HL-60/S4 treated with phorbol 12-myristate 13-acetate at 8.2 ng/mL for 4 days and 3 days (cell line): Measurements from ENCODE around the gene ROR1.

Experiments
- in situ Hi-C: fragments of 300-500 bp; cut with MboI; formaldehyde crosslinking; loops from 2 replicates; pipeline ENCODE4 v1.15.0; 2022; ENCODE audit warnings: low sequenced_read_pairs

Gene ROR1

DNA sequence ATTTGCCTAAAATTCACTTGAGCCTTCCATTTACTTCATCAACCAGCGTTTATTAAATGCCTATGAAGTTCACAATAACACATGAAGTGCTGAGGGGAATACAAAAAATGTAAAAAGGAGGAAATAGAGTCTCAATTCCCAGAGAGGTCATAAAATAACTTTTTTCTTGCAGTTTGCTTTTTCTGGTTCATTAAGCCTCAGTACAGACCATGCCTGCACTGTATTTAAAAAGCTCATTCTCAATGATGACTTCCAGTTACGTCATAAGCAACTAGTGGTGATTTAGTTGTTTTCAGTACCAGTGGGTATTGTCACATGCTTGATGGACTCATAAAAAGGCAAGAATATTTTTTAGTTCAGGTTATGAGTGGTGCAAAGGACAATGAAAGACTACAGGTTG lies 269.5 kb downstream of the ROR1 start:
- in situ Hi-C loops, result no loop called here

DNA sequence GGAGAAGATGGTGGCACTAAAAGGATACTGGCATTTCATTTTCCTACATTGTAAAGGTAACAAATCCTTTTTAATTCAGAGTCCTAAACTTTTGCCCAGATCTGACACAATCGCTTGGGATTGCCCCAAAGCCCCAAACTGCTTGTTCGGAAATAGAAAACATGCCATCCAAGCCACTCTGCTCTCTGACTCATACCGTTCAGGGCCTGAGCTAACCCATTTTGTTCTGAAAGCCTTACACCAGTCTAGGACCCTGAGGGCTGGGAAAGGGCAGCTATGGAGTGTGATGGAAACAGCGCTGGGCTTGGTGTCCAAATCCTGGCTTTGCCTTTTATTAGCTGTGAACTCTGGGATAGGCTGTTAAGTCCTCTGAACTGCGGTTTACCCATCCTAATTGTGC lies 270.2 kb downstream of the ROR1 start:
- in situ Hi-C loops, result no loop called here

DNA sequence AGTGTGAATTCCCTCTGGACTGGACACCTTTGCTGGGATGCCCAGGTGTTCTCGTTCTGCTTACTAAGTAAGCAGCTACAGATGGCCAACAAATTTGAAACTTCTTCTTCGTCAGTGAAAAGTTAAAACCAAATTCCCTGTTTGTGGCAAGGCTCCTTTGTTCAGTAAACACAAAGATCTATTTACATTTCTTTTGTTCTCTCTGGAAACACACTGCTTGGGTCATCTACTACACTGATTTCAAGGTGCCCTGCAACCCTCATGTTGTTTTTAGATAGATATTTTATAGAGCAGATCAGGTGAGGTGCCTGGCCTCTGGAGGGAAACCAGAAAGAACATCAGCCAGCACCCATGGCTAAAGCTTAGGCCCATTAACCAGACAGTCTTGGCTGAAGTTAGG lies 272.4 kb downstream of the ROR1 start:
- in situ Hi-C loops, result no loop called here

DNA sequence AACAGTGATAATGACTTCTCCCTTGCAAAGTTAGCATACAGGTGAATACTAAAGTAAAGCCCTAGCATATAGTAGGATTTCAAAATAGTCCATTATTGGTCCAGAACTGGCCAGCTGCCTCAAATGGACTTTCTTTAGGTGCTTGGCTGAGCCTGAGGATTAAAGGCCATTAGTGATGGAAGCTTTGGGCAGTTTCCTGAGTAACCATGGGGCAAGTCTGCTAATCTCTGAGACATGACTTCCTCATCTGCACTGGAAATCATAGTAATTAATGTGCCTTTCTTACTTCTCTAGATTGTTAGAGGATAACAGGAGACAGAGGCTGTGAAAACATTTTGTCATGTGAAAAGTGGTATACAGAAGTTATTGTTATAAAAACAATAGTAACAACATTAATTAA lies 273.1 kb downstream of the ROR1 start:
- in situ Hi-C loops, result no loop called here

DNA sequence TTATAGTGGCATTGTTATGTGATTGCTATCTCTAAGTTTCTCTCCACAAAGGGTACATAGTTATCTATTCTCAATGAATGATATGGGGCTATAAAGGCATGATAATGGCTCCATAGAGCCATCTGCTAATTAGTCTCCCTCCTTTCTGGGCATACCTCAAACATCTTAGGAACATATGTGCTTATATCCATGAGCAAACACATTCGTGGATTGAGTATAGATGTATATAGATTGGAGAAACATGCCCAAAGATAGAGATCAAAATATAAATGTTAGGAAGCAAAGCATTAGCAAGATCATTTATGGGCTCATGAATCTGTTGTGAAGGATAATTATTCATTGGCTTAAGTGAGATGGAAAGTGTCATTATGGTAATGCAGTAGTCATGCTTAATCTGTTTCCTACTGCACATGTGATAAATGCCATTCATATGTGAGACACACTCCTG lies 273.8 kb downstream of the ROR1 start:
- in situ Hi-C loops, result no loop called here

DNA sequence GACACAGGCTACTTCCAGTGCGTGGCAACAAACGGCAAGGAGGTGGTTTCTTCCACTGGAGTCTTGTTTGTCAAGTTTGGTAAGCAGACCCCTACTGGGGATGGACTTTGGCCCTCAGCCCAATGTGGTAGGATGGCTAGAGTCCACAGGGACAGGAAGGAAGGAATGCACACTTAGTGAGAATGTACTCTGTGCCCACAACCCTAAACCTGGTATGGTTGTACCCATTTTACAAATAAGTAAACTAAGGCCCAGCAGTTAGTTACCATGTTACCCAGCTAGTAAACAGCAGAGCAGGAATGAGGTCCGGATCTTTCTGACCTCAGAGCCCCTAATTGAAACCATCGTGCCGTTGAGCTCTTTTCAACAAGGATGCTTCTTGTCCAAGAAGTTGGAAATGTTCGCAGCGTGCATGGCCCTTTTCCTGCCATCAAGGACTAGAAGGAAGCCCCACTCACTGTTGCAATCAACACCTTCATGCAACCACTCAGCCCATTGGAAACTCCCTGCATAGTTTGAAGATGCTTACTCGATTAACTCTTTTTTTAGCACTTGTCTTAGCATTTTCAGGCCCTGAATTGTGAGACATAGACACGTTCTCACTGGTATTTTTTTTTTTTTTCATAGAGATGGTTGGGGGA lies 276.2 kb downstream of the ROR1 start:
- in situ Hi-C loops, result loop anchor here (25.0 kb wide), 1 partner anchor 112 kb away; no protein-coding TSS in a partner anchor

DNA sequence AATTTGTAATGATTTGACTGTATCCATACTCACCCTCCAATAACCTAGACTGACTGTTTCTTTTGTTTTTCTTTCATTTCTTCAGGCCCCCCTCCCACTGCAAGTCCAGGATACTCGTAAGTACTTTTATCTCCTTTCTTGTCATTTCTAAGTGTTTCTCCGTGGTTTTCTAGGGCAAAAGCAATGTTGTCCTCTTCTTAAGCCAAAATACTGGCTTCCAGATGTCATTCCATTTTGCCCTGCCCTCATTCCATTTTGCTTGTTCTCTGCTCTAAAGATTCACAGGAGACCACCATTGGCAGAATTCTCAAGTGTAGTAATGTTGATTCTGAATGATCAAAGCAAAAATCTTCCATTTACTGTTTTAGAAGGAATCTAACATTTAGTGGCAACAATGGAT lies 276.8 kb downstream of the ROR1 start:
- in situ Hi-C loops, result loop anchor here (25.0 kb wide), 1 partner anchor 112 kb away; no protein-coding TSS in a partner anchor

DNA sequence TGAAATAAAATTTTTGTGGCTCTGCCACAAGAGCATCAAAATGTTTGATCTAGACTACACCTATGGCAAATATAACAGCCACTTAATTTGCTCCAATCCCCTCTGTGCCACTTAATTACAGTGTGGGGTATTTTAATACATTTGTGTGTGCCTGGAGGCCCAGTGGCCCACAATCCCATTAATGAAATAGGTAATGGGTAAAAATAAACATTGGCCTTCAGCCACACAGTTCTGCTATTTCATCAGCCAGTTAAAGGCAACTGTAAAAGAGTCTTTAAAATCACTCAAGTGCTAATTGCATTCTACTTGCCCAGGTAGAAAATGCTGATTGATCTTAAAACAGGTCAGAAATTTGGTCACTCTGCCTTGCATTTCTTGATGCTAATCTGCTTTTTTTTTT lies 278.0 kb downstream of the ROR1 start:
- in situ Hi-C loops, result loop anchor here (25.0 kb wide), 1 partner anchor 111 kb away; no protein-coding TSS in a partner anchor

DNA sequence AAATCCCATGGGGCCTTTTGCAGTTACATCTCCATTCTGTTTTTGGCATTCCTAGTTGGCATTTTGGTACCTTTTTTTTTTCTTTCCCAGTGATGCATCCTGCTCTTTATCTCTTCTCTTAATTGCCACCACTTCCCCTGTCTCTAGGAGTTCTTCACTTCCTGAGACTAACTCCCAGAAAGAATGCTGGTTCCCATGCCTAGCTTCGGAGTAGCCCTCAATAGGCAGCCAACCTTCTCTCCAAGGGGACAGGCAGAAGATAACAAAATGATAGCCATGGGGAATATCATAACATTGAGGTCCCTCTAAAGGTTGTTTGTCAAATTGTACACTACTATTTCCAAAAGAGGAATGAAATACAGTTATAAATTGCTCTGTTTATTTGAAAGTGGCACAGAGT lies 279.0 kb downstream of the ROR1 start:
- in situ Hi-C loops, result loop anchor here (25.0 kb wide), 1 partner anchor 110 kb away; no protein-coding TSS in a partner anchor

DNA sequence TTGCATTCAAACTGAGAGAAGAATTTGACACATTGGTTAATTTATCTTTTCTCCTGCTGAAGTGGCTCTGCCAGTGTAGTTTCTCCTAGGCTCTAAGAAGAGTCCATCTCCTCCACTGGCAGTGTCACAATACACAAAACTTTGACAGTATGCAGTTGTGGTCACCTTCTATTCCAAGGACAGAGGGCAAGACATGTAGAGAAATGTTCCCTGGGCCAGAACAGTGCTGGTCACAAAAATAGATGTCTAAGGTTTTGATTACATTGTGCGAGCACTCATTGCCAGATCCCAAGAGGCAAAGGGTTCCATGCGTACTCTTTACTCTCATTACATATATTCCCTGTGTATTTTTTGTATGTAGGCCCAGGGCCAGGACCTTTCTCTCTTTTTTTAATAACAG lies 281.5 kb downstream of the ROR1 start:
- in situ Hi-C loops, result loop anchor here (25.0 kb wide), 1 partner anchor 107 kb away; no protein-coding TSS in a partner anchor

DNA sequence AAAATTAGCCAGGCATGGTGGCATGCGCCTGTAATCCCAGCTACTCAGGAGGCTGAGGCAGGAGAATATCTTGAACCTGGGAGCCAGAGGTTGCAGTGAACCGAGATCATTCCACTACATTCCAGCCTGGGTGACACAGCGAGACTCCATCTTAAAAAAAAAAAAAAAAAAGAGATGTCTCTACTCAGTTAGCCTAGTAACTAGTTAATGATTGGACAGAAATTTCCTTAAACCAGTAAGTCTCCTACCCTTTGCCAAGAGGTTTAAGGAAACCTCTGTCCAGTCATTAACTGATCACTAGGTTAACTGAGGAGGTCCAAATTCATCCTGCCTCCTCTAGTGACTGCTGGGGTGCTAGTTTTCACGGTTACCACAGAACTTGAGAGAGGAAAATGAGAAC lies 285.7 kb downstream of the ROR1 start:
- in situ Hi-C loops, result loop anchor here (25.0 kb wide), 1 partner anchor 103 kb away; no protein-coding TSS in a partner anchor

DNA sequence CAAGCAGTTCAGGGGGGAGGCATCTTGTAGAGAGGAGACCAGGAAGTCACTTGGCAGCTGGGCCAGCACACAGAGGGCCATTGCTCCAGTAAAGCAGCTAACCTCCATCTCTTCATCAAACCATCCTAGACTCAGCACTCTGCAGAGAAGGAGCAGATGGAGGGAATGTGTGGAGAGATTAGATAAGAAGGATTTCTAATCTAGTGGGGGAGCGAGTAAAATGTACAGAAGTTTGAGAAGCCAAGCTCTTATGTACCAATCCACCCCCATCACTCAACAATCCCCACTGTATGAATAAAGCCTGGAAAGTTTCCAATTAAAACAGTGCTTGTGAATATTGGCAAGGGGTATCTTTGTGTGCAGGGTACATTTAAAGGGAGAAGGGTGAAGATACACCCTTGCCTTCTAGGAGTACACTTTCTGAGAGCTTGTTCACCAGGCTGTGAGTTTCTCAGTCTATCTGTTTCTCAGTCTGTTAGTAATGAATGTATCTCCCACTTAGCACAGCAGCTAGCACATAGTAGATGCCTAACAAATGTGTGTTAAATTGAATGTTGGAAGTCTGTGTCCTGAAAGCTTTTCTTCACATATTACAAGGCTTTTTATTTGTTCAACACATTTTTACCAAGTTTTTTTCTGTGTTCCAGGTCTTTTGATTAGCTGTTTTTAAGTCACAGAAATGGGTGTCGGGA lies 286.9 kb downstream of the ROR1 start:
- in situ Hi-C loops, result loop anchor here (25.0 kb wide), 1 partner anchor 102 kb away; no protein-coding TSS in a partner anchor

DNA sequence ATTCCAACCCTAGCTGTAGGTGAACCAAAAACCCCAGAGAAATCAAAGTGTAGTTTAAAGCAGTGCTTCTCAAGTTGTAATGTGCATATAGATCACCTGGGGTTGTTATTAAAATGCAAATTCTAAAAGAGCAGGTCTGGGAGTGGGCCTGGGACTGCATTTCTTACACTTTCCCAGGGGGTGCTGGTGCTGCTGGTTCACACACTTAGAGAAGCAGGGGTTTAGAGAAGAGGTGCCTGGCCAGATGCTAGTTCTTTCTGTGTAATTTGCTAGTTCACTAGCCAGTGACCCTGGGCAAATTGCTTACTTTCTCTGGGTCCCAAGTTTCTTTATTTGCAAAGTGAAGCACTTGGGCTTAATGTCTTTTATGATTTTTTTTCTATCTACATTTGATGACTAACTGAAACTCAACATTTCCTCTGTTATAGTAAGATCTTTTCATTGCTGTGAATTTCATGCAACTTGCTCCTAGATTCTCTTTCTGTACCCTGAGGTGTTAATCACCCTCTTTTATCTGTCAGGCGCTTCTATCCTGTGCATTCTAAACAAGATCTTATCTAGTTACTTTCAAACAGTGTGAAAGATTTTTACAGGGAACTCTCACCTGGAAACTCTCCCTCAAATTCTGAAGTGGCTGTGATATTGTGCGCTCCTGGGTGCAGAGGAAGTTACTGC lies 287.8 kb downstream of the ROR1 start:
- in situ Hi-C loops, result loop anchor here (25.0 kb wide), 1 partner anchor 101 kb away; no protein-coding TSS in a partner anchor

DNA sequence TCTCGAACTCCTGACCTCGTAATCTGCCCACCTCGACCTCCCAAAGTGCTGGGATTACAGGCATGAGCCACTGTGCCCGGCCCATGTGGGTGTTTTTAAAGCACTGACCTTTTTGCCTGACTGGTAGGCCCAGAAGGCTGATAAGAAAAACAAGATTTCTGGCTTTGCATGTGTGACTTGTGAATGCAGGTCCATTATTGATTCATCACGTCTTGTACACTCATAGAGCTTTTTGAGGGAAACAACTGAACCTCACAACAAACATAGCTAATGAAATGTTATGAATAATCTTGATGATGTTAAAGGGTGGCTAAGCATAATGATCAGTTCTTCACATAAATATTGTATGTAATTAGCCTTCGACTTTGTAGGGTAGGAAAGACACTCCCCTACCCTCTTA lies 288.7 kb downstream of the ROR1 start:
- in situ Hi-C loops, result loop anchor here (25.0 kb wide), 1 partner anchor 100 kb away; no protein-coding TSS in a partner anchor

DNA sequence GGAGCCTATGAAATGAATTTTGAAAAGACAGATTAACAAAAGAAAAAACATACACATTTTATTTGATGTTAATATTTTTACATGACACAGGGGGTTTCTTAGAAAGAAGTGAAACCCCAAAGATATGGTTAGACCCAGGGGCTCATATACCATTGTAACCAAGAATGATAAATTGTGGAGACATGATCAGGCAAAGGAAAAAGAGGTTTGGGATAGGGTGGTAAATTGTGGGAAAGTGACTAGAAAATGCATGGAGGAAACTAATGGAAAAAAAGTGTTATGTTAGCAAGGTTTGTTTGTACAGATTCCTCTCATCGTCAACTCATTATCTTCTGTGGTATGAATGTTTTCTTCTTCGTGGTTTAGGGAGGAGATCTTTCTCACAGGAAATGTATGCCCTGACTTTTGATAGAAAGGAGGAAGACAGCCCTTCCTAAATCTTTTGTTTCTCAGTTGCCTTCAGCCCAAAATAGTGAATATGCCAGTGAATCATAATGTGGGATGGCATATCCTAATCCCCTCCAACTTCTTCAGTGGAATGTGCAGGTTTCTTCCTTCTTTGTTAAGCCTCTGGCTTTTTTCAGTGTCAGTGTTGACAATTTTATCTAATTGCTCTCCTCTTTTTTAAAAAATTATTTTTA lies 289.2 kb downstream of the ROR1 start:
- in situ Hi-C loops, result loop anchor here (25.0 kb wide), 1 partner anchor 99 kb away; no protein-coding TSS in a partner anchor

DNA sequence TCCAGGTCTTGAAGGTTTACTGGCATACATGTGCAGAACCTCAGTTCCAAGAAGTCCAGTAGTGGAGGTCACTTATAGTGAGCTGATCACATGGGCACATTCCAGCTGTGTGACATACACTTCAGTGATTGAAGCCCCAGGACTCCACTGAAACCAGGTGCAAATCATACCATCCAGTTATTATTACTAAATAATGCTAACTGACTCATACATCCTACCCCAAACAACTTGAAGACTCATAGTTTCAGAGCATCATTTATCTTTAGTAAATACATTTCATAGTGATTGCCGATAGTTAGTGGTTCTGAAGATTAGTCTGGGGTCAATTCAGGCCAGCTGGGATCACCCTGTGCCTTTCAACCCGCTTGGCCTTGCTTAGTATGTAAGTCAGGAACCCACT lies 291.8 kb downstream of the ROR1 start:
- in situ Hi-C loops, result loop anchor here (25.0 kb wide), 1 partner anchor 97 kb away; no protein-coding TSS in a partner anchor

DNA sequence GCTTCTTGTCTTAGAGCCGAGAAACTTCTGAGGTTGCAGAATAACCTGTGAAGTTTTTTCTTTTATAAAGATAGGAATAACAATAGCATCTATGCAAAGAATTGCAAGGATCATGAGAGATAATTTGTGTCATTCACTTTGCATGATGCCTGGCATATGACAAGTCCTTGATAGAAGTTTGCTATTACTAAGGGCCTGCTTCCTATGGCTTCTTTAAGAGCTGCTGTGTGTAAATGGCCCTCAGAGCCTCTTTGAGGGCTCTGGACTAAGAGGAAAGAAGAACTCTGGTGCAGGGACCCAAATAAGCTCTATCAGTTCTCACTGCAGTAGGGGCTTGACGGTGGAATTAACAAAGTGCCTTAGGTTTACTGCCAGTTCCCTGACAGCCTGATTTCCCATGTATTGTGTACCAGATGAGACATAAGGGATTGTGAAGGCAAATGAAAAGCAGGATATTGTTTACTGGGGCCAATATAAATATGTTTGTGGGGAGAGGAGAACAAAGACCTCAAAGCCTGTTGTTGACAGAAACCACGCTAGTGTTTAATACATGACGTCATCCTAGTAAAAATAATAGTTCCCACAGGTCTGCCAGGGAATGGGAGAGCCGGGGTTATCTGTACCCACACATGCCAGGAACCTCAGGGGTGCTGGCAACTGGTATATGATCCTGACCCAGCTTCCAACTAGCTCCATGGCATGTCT lies 298.4 kb downstream of the ROR1 start:
- in situ Hi-C loops, result loop anchor here (25.0 kb wide), 1 partner anchor 90 kb away; no protein-coding TSS in a partner anchor

DNA sequence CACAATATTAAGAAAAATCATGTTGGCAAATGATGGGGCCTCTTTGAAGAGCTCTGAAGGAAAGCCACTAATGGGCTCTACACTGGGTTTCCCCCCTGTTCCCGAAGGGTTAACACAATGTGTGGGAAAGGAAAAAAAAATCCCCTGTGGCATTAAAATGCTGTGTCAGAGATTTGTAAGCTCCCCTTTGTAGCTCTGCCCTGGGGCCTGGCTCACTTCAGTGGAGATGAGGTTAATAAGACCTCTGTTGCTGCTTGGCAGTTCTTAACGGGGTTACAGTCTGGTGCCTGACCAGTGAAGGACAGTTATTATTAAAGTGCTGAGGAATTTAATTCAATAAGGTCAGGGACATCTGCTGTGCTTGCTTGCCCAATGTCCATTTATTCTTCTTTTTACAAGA lies 299.9 kb downstream of the ROR1 start:
- in situ Hi-C loops, result loop anchor here (25.0 kb wide), 1 partner anchor 89 kb away; no protein-coding TSS in a partner anchor

DNA sequence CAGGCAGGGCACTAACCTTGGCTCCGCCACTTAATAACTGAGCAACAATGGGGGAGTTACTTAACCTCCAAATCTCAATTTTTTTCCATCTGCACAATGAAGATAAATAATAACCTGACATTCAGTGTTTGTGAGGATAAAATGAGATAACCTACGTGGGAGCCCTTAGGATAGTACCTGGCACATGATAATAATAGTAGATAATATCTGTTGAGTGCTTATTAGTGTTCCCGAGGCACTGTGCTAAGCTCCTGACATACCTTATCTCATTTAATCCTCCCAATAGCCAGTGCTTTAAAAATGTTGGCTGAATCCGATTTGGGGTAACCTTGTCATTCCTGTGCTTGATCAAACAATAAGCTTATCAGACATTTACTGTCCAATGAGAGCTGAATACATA lies 300.9 kb downstream of the ROR1 start:
- in situ Hi-C loops, result loop anchor here (25.0 kb wide), 1 partner anchor 88 kb away; no protein-coding TSS in a partner anchor
